DMS 273 treated with DMSO at 0.1 percent for 48 hours (cell line): ENCODE measurements around the gene PLEKHG2.

Experiments used
- DNase-seq: peaks from one replicate; lab custom pipeline; 2025; lab: John Stamatoyannopoulos, UW

The PLEKHG2 gene

GRCh38 chr19:39384839-39385568, 27.5 kb upstream of the PLEKHG2 start:
- DNase-seq: no peak

- no peak for DNase-seq
These were observed 26.6 kb upstream of the PLEKHG2 start for GRCh38 chr19:39385629-39386411.

DNA sequence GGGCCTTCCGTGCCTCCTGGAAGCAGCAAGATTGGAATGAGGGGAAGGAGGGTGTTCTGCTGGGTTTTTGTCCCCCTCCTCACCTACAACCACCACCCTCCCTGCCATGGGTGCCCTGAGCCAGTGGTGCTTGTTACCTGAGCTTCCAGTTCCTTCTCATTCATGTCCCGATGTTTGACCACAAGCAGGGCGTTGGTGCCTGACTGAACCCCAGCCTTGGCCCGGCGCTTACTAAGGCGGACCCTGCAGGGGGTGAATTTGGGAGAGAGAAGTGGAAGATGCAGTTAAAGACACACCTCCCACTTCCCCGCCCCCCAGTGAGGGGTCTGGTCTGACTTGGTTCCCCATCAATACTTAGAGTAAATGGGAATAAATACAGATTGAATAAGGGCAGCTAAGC, 25.9 kb upstream of the PLEKHG2 start:
- no peak for DNase-seq

DNA sequence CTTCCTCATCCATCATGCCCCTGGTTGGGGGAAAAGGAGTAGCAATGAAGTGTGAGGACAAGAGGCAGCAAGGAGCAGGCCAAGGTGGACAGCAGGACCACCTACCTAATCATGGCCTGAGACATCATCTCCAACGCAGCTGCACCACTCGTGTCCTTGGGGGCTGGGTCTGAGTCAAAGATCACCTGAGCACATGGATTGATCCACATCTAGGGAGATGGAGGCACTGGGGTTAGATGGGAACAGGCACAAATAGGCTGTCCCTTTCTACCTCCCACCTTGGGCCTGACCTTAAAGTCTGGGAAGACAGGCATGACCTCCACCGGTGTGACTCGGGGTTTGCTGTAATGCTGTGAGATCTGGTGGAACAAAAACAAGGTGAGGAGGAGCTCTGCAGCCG, 23.8 kb upstream of the PLEKHG2 start:
- DNase-seq: no peak

- DNase-seq: no peak
These were observed 22.6 kb upstream of the PLEKHG2 start for GRCh38 chr19:39389631-39390414.

DNA sequence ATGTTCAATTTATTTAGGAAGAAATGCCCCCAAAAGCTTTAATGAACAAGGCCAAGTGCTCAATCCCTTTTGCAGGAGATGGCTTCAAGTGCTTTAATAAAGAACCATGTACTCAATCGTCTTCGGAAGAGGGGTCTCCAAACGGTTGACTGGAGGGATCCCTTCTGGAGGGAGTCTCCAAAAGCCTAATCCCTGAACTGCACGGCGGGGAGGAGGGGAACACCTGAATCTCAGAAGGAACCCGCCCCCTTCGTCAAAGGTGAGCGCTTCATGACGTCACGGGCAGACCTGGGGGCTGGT, 22.1 kb upstream of the PLEKHG2 start:
- no peak for DNase-seq

GRCh38 chr19:39390751-39391437, 21.6 kb upstream of the PLEKHG2 start, which contains the start of the genes MED29 and PAF1:
Gene MED29 (plus strand): TSS chr19:39391378. CDS start chr19:39391423, 45 bp downstream.
Gene PAF1 (minus strand): TSS chr19:39391106. CDS start chr19:39390864, 242 bp downstream.
- DNase-seq: peak; percentile 99

DNA sequence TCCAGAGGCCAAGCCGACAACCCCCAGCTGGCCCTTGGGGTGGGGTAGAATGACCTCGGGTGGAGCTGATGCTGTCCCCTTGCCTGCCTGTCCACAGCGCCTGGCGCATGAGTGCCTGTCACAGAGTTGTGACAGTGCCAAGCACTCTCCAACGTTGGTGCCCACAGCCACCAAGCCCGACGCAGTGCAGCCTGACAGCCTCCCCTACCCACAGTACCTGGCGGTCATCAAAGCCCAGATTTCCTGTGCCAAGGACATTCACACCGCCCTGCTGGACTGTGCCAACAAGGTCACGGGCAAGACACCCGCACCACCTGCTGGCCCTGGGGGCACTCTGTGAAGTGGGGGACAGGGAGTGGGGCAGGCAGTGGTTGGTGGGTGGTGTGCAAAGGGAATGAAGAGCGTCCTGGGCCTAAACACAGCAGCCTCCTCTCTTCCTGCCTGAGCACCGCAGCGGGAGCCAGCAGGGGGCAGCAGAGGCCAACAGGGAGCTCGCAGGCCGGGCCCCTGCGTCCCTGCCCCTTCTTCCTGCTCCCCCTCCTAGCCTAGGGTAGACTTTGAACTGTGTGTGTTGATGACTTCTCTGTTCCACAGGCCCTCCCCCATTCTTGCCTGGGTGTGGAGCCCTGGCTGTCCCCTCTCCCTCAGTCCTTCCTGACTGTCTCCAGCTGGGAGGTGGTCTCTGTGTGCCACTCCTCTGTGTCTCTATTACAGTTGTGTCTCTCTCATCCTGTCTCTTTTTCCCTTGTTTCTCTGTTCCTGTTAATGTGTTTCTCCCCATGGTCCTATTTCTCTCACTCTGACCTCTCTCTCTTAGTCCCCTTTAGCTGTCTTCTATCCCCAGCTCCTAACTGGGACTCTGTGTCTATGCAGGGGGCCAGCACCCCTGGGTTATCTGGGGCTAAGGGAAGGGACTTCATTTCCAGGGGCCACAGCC, 14.8 kb upstream of the PLEKHG2 start:
- peak; percentile 21 for DNase-seq

DNA sequence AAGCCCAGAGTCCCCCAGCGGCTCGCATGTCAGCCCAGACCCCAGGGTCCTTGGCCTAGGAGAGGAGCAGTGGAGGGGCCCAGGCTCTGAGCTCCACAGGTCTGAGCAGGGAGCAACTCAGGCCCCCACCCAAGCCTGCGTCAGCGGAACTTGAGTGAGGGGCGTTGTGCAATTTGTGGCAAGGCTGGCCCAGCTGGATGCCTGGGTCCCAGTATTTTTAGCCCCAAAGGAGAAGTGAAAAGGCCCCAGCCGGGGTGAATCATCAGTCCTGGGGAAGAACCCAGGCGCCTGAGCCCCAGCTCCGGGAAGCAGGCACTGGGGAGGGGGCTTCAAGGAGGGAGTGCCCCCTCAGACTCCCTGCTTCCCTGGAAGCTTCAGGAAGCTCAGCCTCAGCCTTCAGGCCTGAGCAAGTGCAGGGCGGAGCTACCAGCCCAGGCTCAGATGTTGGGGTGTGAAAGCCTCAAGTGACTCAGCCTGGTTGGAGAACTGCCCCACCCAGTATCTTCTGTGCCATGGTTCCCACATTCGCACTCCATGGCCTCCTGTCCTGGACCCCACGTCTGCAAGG, 14.1 kb upstream of the PLEKHG2 start:
- DNase-seq: no peak

- no peak for DNase-seq
These were observed 12.8 kb upstream of the PLEKHG2 start for GRCh38 chr19:39399668-39400050.

DNA sequence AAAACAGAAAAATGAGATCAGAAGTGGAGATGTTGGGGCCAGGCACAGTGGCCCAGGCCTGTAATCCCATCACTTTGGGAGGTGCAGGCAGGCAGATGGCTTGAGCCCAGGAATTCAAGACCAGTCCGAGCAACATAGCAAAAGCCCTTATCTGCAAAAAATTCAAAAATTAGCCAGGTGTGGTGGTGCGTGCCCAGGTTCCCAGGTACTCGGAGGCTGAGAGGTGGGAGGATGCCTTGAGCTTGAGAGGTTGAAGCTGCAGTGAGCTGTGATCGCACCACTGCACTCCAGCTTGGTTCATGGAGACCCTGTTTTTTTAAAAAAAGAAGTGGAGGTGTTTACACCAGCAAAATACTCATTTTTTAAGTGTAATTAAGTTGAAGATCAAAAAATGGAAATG, 12.4 kb upstream of the PLEKHG2 start:
- no peak for DNase-seq

- DNase-seq: no peak
These were observed 11.4 kb upstream of the PLEKHG2 start for GRCh38 chr19:39401070-39401548.

- no peak for DNase-seq
These were observed 10.7 kb upstream of the PLEKHG2 start for GRCh38 chr19:39401549-39402345.

- DNase-seq: peak; percentile 25
These were observed 9.8 kb upstream of the PLEKHG2 start for GRCh38 chr19:39402346-39403300.

DNA sequence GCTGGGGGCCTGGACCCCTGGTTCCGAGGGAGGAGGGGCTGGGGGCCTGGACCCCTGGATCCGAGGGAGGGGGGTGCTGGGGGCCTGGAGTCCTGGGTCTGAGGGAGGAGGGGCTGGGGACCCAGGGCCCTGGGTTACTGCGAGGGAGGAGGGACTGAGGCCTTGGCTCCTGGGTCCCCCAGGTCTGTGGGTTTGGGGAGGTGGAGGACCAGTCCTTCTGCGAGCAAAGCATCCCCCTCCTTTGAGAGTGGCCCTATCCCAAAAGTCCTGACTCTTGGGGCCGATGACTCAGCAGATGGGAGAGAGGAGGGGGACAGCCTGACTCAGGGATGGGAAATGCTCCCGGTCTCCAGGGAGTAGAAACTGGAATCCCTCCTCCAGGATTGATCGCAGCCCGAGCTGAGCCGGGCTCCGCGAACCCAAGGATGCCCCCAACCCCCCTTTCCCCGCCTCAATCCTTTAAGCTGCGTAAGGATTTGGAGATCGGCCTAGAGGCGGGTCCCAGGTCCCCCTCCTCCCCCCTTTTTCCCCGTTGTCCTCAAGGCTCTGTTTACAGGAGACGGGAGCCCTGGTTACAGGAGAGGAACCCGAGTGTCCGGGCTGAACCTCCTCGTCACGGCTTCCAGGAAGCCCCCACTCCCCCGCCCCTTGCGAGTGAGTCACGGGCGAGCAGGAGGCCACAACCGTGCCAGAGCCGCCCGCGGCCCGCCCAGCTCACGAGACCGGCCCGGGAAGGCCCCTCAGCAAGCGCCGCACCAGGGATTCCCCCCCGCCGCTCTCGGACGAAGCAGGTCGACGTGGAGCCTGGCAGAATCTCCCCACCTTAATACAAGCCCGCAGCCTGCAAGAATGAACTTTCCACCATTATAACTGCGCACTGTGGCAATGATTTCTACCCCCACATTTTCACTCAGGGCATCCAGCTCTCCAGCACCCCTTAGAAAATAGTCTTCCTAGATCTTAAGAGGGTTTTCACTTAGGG, 8.8 kb upstream of the PLEKHG2 start:
- DNase-seq: peak; percentile 30

- DNase-seq: no peak
These were observed 7.1 kb upstream of the PLEKHG2 start for GRCh38 chr19:39405261-39405957.
